DMS 273 treated with DMSO at 0.1 percent for 48 hours (cell line): ENCODE data around the gene ASS1.

Source experiments
- DNase-seq: peaks from one replicate; lab custom pipeline; 2025; lab: John Stamatoyannopoulos, UW

Gene ASS1

GRCh38 chr9:130454096-130454811, 9.5 kb downstream of the ASS1 start:
- no peak for DNase-seq

- DNase-seq, result no peak
Observed at GRCh38 chr9:130454812-130455325, 10.1 kb downstream of the ASS1 start.

GRCh38 chr9:130458027-130458803, 13.5 kb downstream of the ASS1 start:
- DNase-seq, result no peak

GRCh38 chr9:130458804-130459067, 14.0 kb downstream of the ASS1 start:
- no peak for DNase-seq

GRCh38 chr9:130459151-130459550, 14.4 kb downstream of the ASS1 start:
- DNase-seq, result no peak

- no peak for DNase-seq
Observed at GRCh38 chr9:130459941-130460669, 15.3 kb downstream of the ASS1 start.

- DNase-seq, result no peak
Observed at GRCh38 chr9:130461218-130461630, 16.5 kb downstream of the ASS1 start.

- DNase-seq, result no peak
Observed at GRCh38 chr9:130461731-130462130, 17.0 kb downstream of the ASS1 start.

GRCh38 chr9:130462685-130463540, 18.2 kb downstream of the ASS1 start:
- no peak for DNase-seq

- DNase-seq, result no peak
Observed at GRCh38 chr9:130463763-130464745, 19.3 kb downstream of the ASS1 start.

- DNase-seq, result no peak
Observed at GRCh38 chr9:130465383-130466096, 20.8 kb downstream of the ASS1 start.

GRCh38 chr9:130466537-130467217, 21.9 kb downstream of the ASS1 start:
- DNase-seq, result no peak

- DNase-seq, result peak; percentile 94
Observed at GRCh38 chr9:130467316-130467715, 22.6 kb downstream of the ASS1 start.

GRCh38 chr9:130468566-130468965, 23.8 kb downstream of the ASS1 start:
- no peak for DNase-seq

- DNase-seq, result no peak
Observed at GRCh38 chr9:130470269-130470668, 25.5 kb downstream of the ASS1 start.

GRCh38 chr9:130470950-130471349, 26.2 kb downstream of the ASS1 start:
- no peak for DNase-seq

GRCh38 chr9:130471411-130472183, 26.8 kb downstream of the ASS1 start:
- no peak for DNase-seq

GRCh38 chr9:130472184-130472705, 27.5 kb downstream of the ASS1 start:
- DNase-seq, result no peak
